Parathyroid adenoma (tissue), 2 donors: ENCODE measurements around the gene TRMT1.

Experiments used
- H2AFZ ChIP-seq: fragments of 300-600 bp; sonication (generic); one replicate; pipeline ENCODE4 v1.7.0; 2017; ENCODE audit warnings: antibody characterized with exemption, mild to moderate bottlenecking
- H3K27ac ChIP-seq: fragments of 300-600 bp; sonication (generic); one replicate; pipeline ENCODE4 v1.7.0; 2017
- H3K27me3 ChIP-seq: fragments of 300-600 bp; sonication (generic); one replicate; pipeline ENCODE4 v1.7.0; 2017; ENCODE audit warnings: low read length; ENCODE audit not compliant: control insufficient read depth, insufficient read depth
- H3K36me3 ChIP-seq: fragments of 300-600 bp; sonication (generic); one replicate; pipeline ENCODE4 v1.7.0; 2017; ENCODE audit warnings: low read length; ENCODE audit not compliant: control insufficient read depth, insufficient read depth
- H3K4me1 ChIP-seq: fragments of 300-600 bp; sonication (generic); one replicate; pipeline ENCODE4 v1.7.0; 2017; ENCODE audit warnings: control low read depth
- H3K4me2 ChIP-seq: fragments of 300-600 bp; sonication (generic); one replicate; pipeline ENCODE4 v1.7.0; 2017; ENCODE audit warnings: low read length
- H3K4me3 ChIP-seq: fragments of 300-600 bp; sonication (generic); one replicate; pipeline ENCODE4 v1.7.0; 2017; ENCODE audit warnings: low read depth, low read length
- H3K79me2 ChIP-seq: fragments of 300-600 bp; sonication (generic); one replicate; pipeline ENCODE4 v1.7.0; 2017; ENCODE audit warnings: control low read depth
- H3K9ac ChIP-seq: fragments of 300-600 bp; sonication (generic); one replicate; pipeline ENCODE4 v1.7.0; 2017; ENCODE audit warnings: mild to moderate bottlenecking
- H3K9me3 ChIP-seq: fragments of 300-600 bp; sonication (generic); one replicate; pipeline ENCODE4 v1.7.0; 2017; ENCODE audit warnings: low read length; ENCODE audit not compliant: control insufficient read depth
- CTCF ChIP-seq: fragments of 300-600 bp; sonication (generic); IDR thresholded peaks from one replicate; pipeline ENCODE4 v1.7.0; 2017; ENCODE audit warnings: antibody characterized with exemption, mild to moderate bottlenecking
- donor health status: primary hyperparathyroidism.

The TRMT1 gene

GRCh38 chr19:13130886-13131490, 14.4 kb upstream of the TRMT1 start:
- no peak overlapping the region for H3K4me2 ChIP-seq
- no peaks in the 10 kb centered on the region for H3K9me3 ChIP-seq
- no peak overlapping the region for H3K9ac ChIP-seq
- no peaks in the 10 kb centered on the region for H3K36me3 ChIP-seq
- no peak overlapping the region for H3K27ac ChIP-seq
- H3K4me1 ChIP-seq: no peaks in the 10 kb centered on the region
- no peak overlapping the region for H3K4me3 ChIP-seq
- no peaks in the 10 kb centered on the region for H3K27me3 ChIP-seq
- H2AFZ ChIP-seq: no peak overlapping the region
- peaks cover 34% of the 10 kb centered on the region for H3K79me2 ChIP-seq
- TF ChIP-seq CTCF: no peak

- Histone ChIP-seq H3K36me3 (no peaks in the 10 kb centered on the region), H3K4me3 (no peak overlapping the region), H3K79me2 (peaks cover 29% of the 10 kb centered on the region), H3K4me1 (no peaks in the 10 kb centered on the region), H3K9me3 (no peaks in the 10 kb centered on the region), H3K4me2 (no peak overlapping the region), H3K27ac (no peak overlapping the region), H3K9ac (no peak overlapping the region), H3K27me3 (no peaks in the 10 kb centered on the region), H2AFZ (no peak overlapping the region)
- TF ChIP-seq CTCF: no peak
Observed at GRCh38 chr19:13129384-13129783, 12.8 kb upstream of the TRMT1 start.

- Histone ChIP-seq H3K4me3 (no peak overlapping the region), H3K9me3 (no peaks in the 10 kb centered on the region), H3K4me2 (no peak overlapping the region), H3K27me3 (no peaks in the 10 kb centered on the region), H3K9ac (no peak overlapping the region), H3K4me1 (no peaks in the 10 kb centered on the region), H3K79me2 (peaks cover 25% of the 10 kb centered on the region), H3K27ac (no peak overlapping the region), H3K36me3 (no peaks in the 10 kb centered on the region), H2AFZ (no peak overlapping the region)
- TF ChIP-seq CTCF: no peak
Observed at GRCh38 chr19:13128583-13128982, 12.0 kb upstream of the TRMT1 start.

GRCh38 chr19:13127811-13128575, 11.5 kb upstream of the TRMT1 start:
- no peak for TF ChIP-seq CTCF
- H3K4me1 ChIP-seq: no peaks in the 10 kb centered on the region
- no peaks in the 10 kb centered on the region for H3K27me3 ChIP-seq
- no peak overlapping the region for H3K4me3 ChIP-seq
- H3K4me2 ChIP-seq: no peak overlapping the region
- no peaks in the 10 kb centered on the region for H3K36me3 ChIP-seq
- no peak overlapping the region for H2AFZ ChIP-seq
- no peaks in the 10 kb centered on the region for H3K9me3 ChIP-seq
- H3K79me2 ChIP-seq: peaks cover 28% of the 10 kb centered on the region
- H3K27ac ChIP-seq: no peak overlapping the region
- H3K9ac ChIP-seq: no peak overlapping the region

GRCh38 chr19:13127051-13127450, 10.5 kb upstream of the TRMT1 start:
- Histone ChIP-seq H3K4me1 (no peaks in the 10 kb centered on the region), H3K9ac (no peak overlapping the region), H3K4me3 (no peak overlapping the region), H3K4me2 (no peak overlapping the region), H3K27me3 (no peaks in the 10 kb centered on the region), H2AFZ (no peak overlapping the region), H3K79me2 (peaks cover 28% of the 10 kb centered on the region), H3K9me3 (no peaks in the 10 kb centered on the region), H3K27ac (no peak overlapping the region), H3K36me3 (no peaks in the 10 kb centered on the region)
- no peak for TF ChIP-seq CTCF
